Metanephros (tissue), 1 donor: ENCODE measurements around the gene EHF. TPM values are rescaled to one million over a fixed set of nuclear protein-coding genes. Genes with fewer than 3 reads are reported as not detected.

ENCODE experiments used
- total RNA-seq: library from RNA; depleted of rRNA; stranded (reverse); fragments of >200 nt; gene quantifications from one replicate; pipeline ENCODE4 v1.2.3, GENCODE V29; 2014

The EHF gene
- 34.0 TPM for total RNA-seq

DNA sequence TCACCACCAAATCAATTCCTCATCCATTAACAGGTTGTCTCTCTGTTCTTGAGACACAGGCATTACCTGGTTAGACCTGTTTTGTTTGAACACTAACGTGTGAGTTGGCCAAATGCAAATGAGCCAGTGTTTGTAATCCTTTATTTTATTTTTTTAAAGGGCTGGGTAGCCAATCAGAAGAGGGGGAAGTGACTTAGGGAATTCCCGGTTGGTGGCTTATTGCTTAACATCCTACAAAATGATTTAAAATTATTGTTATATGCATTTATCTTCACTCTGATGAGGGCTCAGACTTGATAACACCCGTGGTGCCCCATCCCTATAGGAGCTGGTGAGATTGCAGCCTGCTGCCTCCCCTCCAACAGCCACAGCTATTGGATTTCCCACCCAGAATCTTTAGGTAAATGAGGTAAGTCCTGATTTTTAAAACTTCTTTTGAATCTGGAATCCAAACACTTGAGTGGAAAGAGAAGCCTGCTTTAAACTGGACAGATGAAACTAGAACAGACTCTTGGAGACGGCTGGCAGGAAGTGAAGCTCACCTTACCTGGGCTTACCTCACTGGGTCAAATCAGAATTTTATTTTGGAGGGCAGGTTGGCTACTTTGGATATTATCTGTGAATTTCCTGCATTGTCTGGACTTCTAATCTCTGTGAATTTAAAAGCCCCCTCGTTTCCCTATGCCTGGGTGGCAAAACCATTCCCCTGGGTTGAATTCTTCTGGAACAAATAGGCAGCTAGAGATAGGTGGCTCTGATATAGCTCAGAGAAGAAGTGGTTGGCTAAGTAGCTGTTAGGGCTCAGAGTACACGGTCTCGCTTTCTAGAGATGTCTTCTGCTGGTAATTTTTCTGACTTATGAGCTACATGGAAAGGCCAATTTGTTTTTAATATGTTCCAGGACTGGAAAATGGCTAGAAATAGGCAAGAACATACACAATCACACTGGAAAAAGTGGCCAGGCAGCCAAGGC lies at the start of gene EHF:
TSS of gene EHF (plus strand) at position 274 of the 973 bp plus-strand sequence. CDS start 21,538 bp downstream, outside the sequence.

Other genes with a start within 250 kb of the EHF start
- gene CAT, start 182.2 kb upstream of the EHF start, total RNA-seq, result 138 TPM
- 44.6 TPM for gene ELF5, start 107.3 kb upstream of the EHF start, total RNA-seq